Astrocyte (in vitro differentiated cells and primary cell): ENCODE results near the gene RPGRIP1L. TPM values are rescaled to one million over a fixed set of nuclear protein-coding genes. Genes with fewer than 3 reads are reported as not detected.

Experiments
- DNase-seq: peaks from one replicate; pipeline ENCODE4 v3.0.0-alpha.2; 2010; ENCODE audit warnings: low read depth
- FAIRE-seq: peaks from 2 replicates; lab custom pipeline; 2011; peaks lifted over from hg19 to GRCh38; lab: Jason Lieb, UNC
- H2AFZ ChIP-seq: 2 replicates; pipeline ENCODE4 v1.6.0; 2012; ENCODE audit warnings: low read depth, low read length, inconsistent platforms
- H3K27ac ChIP-seq: 2 replicates; pipeline ENCODE4 v1.5.1; 2011; ENCODE audit warnings: low read depth, low read length, inconsistent platforms
- H3K27me3 ChIP-seq: 2 replicates; pipeline ENCODE4 v1.6.0; 2011; ENCODE audit warnings: low read length, inconsistent platforms; ENCODE audit not compliant: insufficient read depth
- H3K36me3 ChIP-seq: 2 replicates; pipeline ENCODE4 v1.5.1; 2011; ENCODE audit warnings: low read length, inconsistent platforms; ENCODE audit not compliant: insufficient read depth
- H3K4me1 ChIP-seq: 2 replicates; pipeline ENCODE4 v1.5.1; 2011; ENCODE audit warnings: low read length, inconsistent platforms; ENCODE audit not compliant: insufficient read depth
- H3K4me2 ChIP-seq: 2 replicates; pipeline ENCODE4 v1.6.0; 2012; ENCODE audit warnings: low read length, inconsistent platforms
- H3K4me3 ChIP-seq: 2 replicates; pipeline ENCODE4 v1.5.1; 2011; ENCODE audit warnings: low read depth, mild to moderate bottlenecking, low read length, inconsistent platforms; ENCODE audit not compliant: insufficient read depth
- H3K79me2 ChIP-seq: 2 replicates; pipeline ENCODE4 v1.6.0; 2012; ENCODE audit warnings: mild to moderate bottlenecking, low read length, inconsistent platforms; ENCODE audit not compliant: insufficient read depth
- H3K9ac ChIP-seq: 2 replicates; pipeline ENCODE4 v1.6.0; 2012; ENCODE audit warnings: mild to moderate bottlenecking, low read length, inconsistent platforms
- H3K9me3 ChIP-seq: 2 replicates; pipeline ENCODE4 v1.5.1; 2012; ENCODE audit warnings: low read depth, mild to moderate bottlenecking, low read length, inconsistent platforms; ENCODE audit not compliant: insufficient read depth
- H4K20me1 ChIP-seq: 2 replicates; pipeline ENCODE4 v1.6.0; 2012; ENCODE audit warnings: low read length, inconsistent platforms; ENCODE audit not compliant: insufficient read depth
- H3K27ac Mint-ChIP-seq: one replicate; pipeline ENCODE4 v1.8.0; 2021; ENCODE audit warnings: mild to moderate bottlenecking, mixed read lengths; ENCODE audit not compliant: unreplicated experiment
- H3K27me3 Mint-ChIP-seq: one replicate; pipeline ENCODE4 v1.8.0; 2021; ENCODE audit warnings: low read depth, mixed read lengths; ENCODE audit not compliant: unreplicated experiment
- H3K36me3 Mint-ChIP-seq: one replicate; pipeline ENCODE4 v1.8.0; 2021; ENCODE audit warnings: low read depth, mixed read lengths; ENCODE audit not compliant: unreplicated experiment
- H3K4me1 Mint-ChIP-seq: one replicate; pipeline ENCODE4 v1.8.0; 2021; ENCODE audit warnings: low read depth, mixed read lengths; ENCODE audit not compliant: unreplicated experiment
- H3K4me3 Mint-ChIP-seq: one replicate; pipeline ENCODE4 v1.8.0; 2021; ENCODE audit warnings: mild to moderate bottlenecking, moderate library complexity, mixed read lengths; ENCODE audit not compliant: unreplicated experiment
- H3K9me3 Mint-ChIP-seq: one replicate; pipeline ENCODE4 v1.8.0; 2021; ENCODE audit warnings: mild to moderate bottlenecking, mixed read lengths; ENCODE audit not compliant: unreplicated experiment
- EZH2 ChIP-seq: IDR thresholded peaks from 2 replicates; pipeline ENCODE4 v1.6.1; 2012; ENCODE audit warnings: mild to moderate bottlenecking, low read length, inconsistent platforms; ENCODE audit not compliant: insufficient read depth
- total RNA-seq: library from RNA; stranded (reverse); gene quantifications from 2 replicates; pipeline ENCODE4 v1.2.1, GENCODE V29; 2021
- TF ChIP-seq, protein P1 (sequence below): IDR thresholded peaks from 2 replicates; pipeline ENCODE4 v1.5.1; 2011; ENCODE audit warnings: low read depth, mild to moderate bottlenecking, inconsistent platforms, low read length, moderate library complexity; ENCODE audit not compliant: insufficient read depth

RPGRIP1L gene
- total RNA-seq, 1 donor from 2014 or later: 18.1 TPM

DNA sequence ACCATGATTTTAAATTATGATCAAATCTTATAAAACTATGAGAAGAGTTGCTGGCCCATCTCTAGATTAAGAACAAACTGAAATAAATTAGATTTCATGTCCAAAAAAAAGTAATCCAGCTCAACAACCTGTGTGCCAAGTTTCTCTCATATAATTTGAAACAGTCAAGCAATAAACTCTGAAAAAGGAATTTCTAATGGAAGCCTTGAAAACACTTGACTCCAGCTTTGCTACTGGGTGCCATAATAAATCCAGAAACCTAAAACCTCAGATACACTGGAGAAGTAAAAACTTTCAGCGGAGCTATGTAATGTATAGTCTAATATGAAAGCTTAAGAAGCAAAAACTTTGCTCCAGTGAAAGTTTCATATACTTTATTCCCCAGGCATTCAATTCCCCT lies 25.5 kb downstream of the RPGRIP1L start:
- Histone ChIP-seq H3K9me3 (no peaks in the 10 kb centered on the region), H3K4me1 (no peaks in the 10 kb centered on the region), H3K9ac (no peak overlapping the region), H4K20me1 (no peaks in the 10 kb centered on the region), H2AFZ (no peak overlapping the region), H3K79me2 (no peaks in the 10 kb centered on the region), H3K27ac (no peak overlapping the region), H3K4me2 (no peak overlapping the region), H3K27me3 (no peaks in the 10 kb centered on the region), H3K36me3 (peaks cover 3% of the 10 kb centered on the region), H3K4me3 (no peak overlapping the region)
- Mint-ChIP-seq H3K27me3 (no peaks in the 10 kb centered on the region), H3K9me3 (no peaks in the 10 kb centered on the region), H3K4me3 (no peak overlapping the region), H3K27ac (no peak overlapping the region), H3K4me1 (peaks cover 1% of the 10 kb centered on the region), H3K36me3 (no peaks in the 10 kb centered on the region)
- no peak for TF ChIP-seq EZH2
- TF ChIP-seq, protein P1, sequence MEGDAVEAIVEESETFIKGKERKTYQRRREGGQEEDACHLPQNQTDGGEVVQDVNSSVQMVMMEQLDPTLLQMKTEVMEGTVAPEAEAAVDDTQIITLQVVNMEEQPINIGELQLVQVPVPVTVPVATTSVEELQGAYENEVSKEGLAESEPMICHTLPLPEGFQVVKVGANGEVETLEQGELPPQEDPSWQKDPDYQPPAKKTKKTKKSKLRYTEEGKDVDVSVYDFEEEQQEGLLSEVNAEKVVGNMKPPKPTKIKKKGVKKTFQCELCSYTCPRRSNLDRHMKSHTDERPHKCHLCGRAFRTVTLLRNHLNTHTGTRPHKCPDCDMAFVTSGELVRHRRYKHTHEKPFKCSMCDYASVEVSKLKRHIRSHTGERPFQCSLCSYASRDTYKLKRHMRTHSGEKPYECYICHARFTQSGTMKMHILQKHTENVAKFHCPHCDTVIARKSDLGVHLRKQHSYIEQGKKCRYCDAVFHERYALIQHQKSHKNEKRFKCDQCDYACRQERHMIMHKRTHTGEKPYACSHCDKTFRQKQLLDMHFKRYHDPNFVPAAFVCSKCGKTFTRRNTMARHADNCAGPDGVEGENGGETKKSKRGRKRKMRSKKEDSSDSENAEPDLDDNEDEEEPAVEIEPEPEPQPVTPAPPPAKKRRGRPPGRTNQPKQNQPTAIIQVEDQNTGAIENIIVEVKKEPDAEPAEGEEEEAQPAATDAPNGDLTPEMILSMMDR: no peak
- FAIRE-seq: no peak
- no peak for DNase-seq

DNA sequence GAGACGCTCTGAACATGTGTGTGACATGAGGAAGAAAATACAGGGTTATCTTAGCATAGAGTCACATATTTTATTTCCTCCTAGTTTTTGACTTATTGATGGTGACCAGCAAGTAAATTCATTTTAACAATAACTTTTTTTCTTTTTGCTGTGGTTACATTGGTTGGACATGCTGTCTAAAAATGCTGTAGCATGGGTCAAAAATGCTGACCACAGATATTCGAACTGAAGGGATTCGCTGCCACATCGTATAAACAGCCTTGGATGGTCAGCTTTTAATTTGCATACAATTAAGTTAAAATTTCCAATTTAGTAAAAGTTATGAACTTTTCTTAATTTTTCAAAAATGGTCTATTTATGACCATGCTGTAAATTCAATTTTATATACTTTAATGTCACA lies 30.5 kb downstream of the RPGRIP1L start:
- no peaks in the 10 kb centered on the region for H3K9me3 ChIP-seq
- TF ChIP-seq EZH2: no peak
- TF ChIP-seq, protein P1: no peak
- DNase-seq: peak; percentile 22
- no peak overlapping the region for H3K9ac ChIP-seq
- H4K20me1 ChIP-seq: no peaks in the 10 kb centered on the region
- H3K36me3 Mint-ChIP-seq: no peaks in the 10 kb centered on the region
- no peak overlapping the region for H3K27ac ChIP-seq
- H3K79me2 ChIP-seq: no peaks in the 10 kb centered on the region
- no peak overlapping the region for H3K4me3 ChIP-seq
- no peak overlapping the region for H3K4me2 ChIP-seq
- H3K27me3 Mint-ChIP-seq: no peaks in the 10 kb centered on the region
- H3K9me3 Mint-ChIP-seq: no peaks in the 10 kb centered on the region
- peaks cover 1% of the 10 kb centered on the region for H3K4me1 Mint-ChIP-seq
- no peaks in the 10 kb centered on the region for H3K27me3 ChIP-seq
- no peaks in the 10 kb centered on the region for H3K4me1 ChIP-seq
- H3K36me3 ChIP-seq: peaks cover 5% of the 10 kb centered on the region
- H3K4me3 Mint-ChIP-seq: no peak overlapping the region
- peak; percentile 41 for FAIRE-seq
- no peak overlapping the region for H2AFZ ChIP-seq
- no peak overlapping the region for H3K27ac Mint-ChIP-seq

DNA sequence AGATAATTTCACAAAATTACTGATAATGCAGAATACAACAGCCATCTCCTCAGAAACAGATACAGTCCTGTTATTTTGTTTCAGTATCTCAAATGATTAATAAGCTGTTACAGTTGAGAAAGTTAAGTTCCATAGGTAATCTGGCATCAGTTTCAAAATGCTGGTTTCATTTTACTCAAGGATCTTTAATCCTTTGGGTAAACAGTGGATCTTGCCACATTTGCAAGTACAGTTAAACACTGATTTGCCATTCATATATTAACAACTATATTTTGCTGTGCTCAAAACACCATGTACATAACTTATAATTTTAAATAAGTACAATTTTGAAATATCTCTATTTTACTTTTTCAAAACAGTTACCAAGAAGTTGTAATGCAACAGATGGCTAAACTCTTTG lies 31.2 kb downstream of the RPGRIP1L start:
- no peak for DNase-seq
- H3K9me3 ChIP-seq: no peaks in the 10 kb centered on the region
- no peak overlapping the region for H3K27ac ChIP-seq
- TF ChIP-seq, protein P1: no peak
- no peak for TF ChIP-seq EZH2
- peak; percentile 39 for FAIRE-seq
- H3K9ac ChIP-seq: no peak overlapping the region
- H3K27me3 Mint-ChIP-seq: no peaks in the 10 kb centered on the region
- no peaks in the 10 kb centered on the region for H3K79me2 ChIP-seq
- no peak overlapping the region for H2AFZ ChIP-seq
- H3K9me3 Mint-ChIP-seq: no peaks in the 10 kb centered on the region
- no peaks in the 10 kb centered on the region for H4K20me1 ChIP-seq
- no peak overlapping the region for H3K27ac Mint-ChIP-seq
- H3K36me3 Mint-ChIP-seq: no peaks in the 10 kb centered on the region
- peaks cover 1% of the 10 kb centered on the region for H3K4me1 Mint-ChIP-seq
- no peaks in the 10 kb centered on the region for H3K4me1 ChIP-seq
- no peaks in the 10 kb centered on the region for H3K27me3 ChIP-seq
- peaks cover 5% of the 10 kb centered on the region for H3K36me3 ChIP-seq
- no peak overlapping the region for H3K4me3 ChIP-seq
- H3K4me2 ChIP-seq: no peak overlapping the region
- H3K4me3 Mint-ChIP-seq: no peak overlapping the region
